Lung (tissue), 12 donors: Measurements from ENCODE around the gene HAUS8. TPM values are rescaled to one million over a fixed set of nuclear protein-coding genes. Genes with fewer than 3 reads are reported as not detected.

ENCODE experiments used
- ATAC-seq: fragments of 200-7000 bp; cut with Tn5 transposase; one replicate; pipeline ENCODE4 v1.9.1; 2020; ENCODE audit warnings: moderate number of reproducible peaks; ENCODE audit not compliant: insufficient read depth, low FRiP score
- DNase-seq, 3 donors: peaks; one replicate each; pipeline ENCODE4 v3.0.0-alpha.2; 2013 to 2017
- H3K27ac ChIP-seq, 2 donors: one replicate each; pipeline ENCODE4 v1.5.1; 2013; ENCODE audit warnings: mild to moderate bottlenecking in 2 of 2, moderate library complexity in 2 of 2, control low read depth in 1 of 2, inconsistent platforms in 1 of 2, low read depth in 1 of 2, low read length in 1 of 2
- H3K27me3 ChIP-seq, 3 donors: one replicate each; pipeline ENCODE4 v1.5.1; 2013; ENCODE audit warnings: low read length in 2 of 3; ENCODE audit not compliant: control insufficient read depth in 3 of 3, insufficient read depth in 3 of 3
- H3K36me3 ChIP-seq, 4 donors: one replicate each; pipeline ENCODE4 v1.5.1; 2013; ENCODE audit warnings: low read length in 4 of 4, mild to moderate bottlenecking in 1 of 4, moderate library complexity in 1 of 4; ENCODE audit not compliant: control insufficient read depth in 4 of 4, insufficient read depth in 4 of 4
- H3K4me1 ChIP-seq, 5 donors: one replicate each; pipeline ENCODE4 v1.5.1; 2013; ENCODE audit warnings: low read length in 5 of 5, mild to moderate bottlenecking in 2 of 5, moderate library complexity in 1 of 5; ENCODE audit not compliant: control insufficient read depth in 5 of 5, insufficient read depth in 5 of 5
- H3K4me3 ChIP-seq: one replicate; pipeline ENCODE4 v1.5.1; 2013; ENCODE audit warnings: mild to moderate bottlenecking, control low read depth, moderate library complexity
- H3K9ac ChIP-seq, 2 donors: one replicate each; pipeline ENCODE4 v1.5.1; 2013; ENCODE audit warnings: low read length in 2 of 2, control low read depth in 1 of 2; ENCODE audit not compliant: insufficient read depth in 1 of 2
- H3K9me3 ChIP-seq, 4 donors: one replicate each; pipeline ENCODE4 v1.5.1; 2013; ENCODE audit warnings: low read length in 3 of 4, mild to moderate bottlenecking in 1 of 4, moderate library complexity in 1 of 4; ENCODE audit not compliant: control insufficient read depth in 4 of 4, insufficient read depth in 3 of 4
- WGBS, 2 donors: extraction: QIAGEN DNeasy Blood & Tissue Kit; methylation state at CpG; one replicate each; pipeline ENCODE4 v1.1.7; 2013; 5-methylcytosine and 5-hydroxymethylcytosine counted together
- polyA plus RNA-seq, 2 donors: library from polyadenylated mRNA; stranded (reverse); fragments of 200-250 nt; gene quantifications; one replicate each; pipeline ENCODE4 v1.2.1, GENCODE V29; 2013
- total RNA-seq, 2 donors: library from RNA; depleted of rRNA in 1 of 2; stranded (reverse); fragments of >200 nt in 1 of 2; gene quantifications; one replicate each; pipeline ENCODE4 v1.2.1, GENCODE V29; 2014 to 2021
- TF ChIP-seq, protein P1 (sequence below): IDR thresholded peaks from 2 replicates; pipeline ENCODE4 v1.5.1; 2012; ENCODE audit warnings: mild to moderate bottlenecking; ENCODE audit errors: control extremely low read depth, extremely low read depth
- donor health status: control.
- donor health status: control.
- donor health status: Bipolar disorder and iron deficiency.
- donor health status: healthy.
- donor health status: DM: yes; HTN: yes; CAD: no.

Gene HAUS8
- total and polyA plus RNA-seq, 4 donors = 6.1 to 13.8 (median 8.5) TPM

DNA sequence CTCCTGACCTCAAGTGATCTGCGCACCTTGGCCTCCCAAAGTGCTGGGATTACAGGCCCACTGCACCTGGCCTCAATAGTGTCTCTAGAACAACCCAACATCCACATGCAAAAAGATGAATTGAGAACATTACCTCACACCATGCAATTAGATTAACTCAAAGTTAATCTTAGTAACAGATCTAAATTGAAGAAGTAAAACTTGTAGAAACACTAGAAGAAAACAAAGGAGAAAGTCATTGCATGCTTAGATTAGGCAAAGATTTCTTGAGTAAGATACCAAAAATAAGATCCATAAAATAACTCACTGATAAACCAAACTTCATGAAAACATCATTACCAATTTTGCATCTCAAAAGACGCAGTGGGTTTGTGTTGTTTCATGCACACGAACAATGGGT is 51.4 kb downstream of the HAUS8 start:
- Histone ChIP-seq H3K27ac (no peak overlapping the region), H3K27me3 (peaks cover 0 to 3% (median 0%) of the 10 kb centered on the region in 3 donors), H3K4me3 (no peak overlapping the region), H3K9ac (no peak overlapping the region), H3K36me3 (peaks cover 0 to 5% (median 0%) of the 10 kb centered on the region in 4 donors), H3K9me3 (peaks cover 0 to 18% (median 4%) of the 10 kb centered on the region in 4 donors), H3K4me1 (peaks cover 0 to 19% (median 7%) of the 10 kb centered on the region in 5 donors)
- ATAC-seq = no peak
- 96 to 100% methylated on average over 3 of the region's 3 CpGs for WGBS, 2 donors
- DNase-seq = no peak
- TF ChIP-seq, protein P1, sequence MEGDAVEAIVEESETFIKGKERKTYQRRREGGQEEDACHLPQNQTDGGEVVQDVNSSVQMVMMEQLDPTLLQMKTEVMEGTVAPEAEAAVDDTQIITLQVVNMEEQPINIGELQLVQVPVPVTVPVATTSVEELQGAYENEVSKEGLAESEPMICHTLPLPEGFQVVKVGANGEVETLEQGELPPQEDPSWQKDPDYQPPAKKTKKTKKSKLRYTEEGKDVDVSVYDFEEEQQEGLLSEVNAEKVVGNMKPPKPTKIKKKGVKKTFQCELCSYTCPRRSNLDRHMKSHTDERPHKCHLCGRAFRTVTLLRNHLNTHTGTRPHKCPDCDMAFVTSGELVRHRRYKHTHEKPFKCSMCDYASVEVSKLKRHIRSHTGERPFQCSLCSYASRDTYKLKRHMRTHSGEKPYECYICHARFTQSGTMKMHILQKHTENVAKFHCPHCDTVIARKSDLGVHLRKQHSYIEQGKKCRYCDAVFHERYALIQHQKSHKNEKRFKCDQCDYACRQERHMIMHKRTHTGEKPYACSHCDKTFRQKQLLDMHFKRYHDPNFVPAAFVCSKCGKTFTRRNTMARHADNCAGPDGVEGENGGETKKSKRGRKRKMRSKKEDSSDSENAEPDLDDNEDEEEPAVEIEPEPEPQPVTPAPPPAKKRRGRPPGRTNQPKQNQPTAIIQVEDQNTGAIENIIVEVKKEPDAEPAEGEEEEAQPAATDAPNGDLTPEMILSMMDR = no peak

DNA sequence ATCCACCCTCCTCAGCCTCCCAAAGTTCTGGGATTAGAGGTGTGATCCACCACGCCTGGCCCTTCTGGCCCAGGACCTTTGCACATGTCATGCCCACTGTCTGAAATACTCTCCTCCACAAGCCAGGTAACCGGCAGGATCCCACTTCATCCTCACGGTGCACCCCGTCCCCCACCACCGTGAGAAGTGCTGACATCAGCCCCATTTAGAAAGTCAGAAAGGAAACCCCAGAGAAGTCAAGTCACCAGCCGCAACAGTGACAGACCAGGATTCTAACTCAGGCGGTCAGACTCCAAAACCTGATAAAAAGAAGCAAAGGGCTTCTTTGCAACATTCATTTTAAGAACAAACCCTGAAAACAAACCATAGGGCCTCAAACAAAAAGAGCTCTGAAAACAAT is 52.5 kb downstream of the HAUS8 start:
- WGBS, 2 donors = 81 to 87% methylated on average over 7 of the region's 7 CpGs
- H3K36me3 ChIP-seq = peaks cover 0 to 5% (median 0%) of the 10 kb centered on the region in 4 donors
- peaks cover 0 to 19% (median 7%) of the 10 kb centered on the region in 5 donors for H3K4me1 ChIP-seq
- no peak overlapping the region for H3K9ac ChIP-seq
- peaks cover 0 to 18% (median 3%) of the 10 kb centered on the region in 4 donors for H3K9me3 ChIP-seq
- no peak overlapping the region for H3K4me3 ChIP-seq
- DNase-seq = no peak
- H3K27ac ChIP-seq = peak overlapping the region in 1 of 2 donors; percentile 68
- TF ChIP-seq, protein P1 = no peak
- H3K27me3 ChIP-seq = no peaks in the 10 kb centered on the region
- ATAC-seq = no peak

DNA sequence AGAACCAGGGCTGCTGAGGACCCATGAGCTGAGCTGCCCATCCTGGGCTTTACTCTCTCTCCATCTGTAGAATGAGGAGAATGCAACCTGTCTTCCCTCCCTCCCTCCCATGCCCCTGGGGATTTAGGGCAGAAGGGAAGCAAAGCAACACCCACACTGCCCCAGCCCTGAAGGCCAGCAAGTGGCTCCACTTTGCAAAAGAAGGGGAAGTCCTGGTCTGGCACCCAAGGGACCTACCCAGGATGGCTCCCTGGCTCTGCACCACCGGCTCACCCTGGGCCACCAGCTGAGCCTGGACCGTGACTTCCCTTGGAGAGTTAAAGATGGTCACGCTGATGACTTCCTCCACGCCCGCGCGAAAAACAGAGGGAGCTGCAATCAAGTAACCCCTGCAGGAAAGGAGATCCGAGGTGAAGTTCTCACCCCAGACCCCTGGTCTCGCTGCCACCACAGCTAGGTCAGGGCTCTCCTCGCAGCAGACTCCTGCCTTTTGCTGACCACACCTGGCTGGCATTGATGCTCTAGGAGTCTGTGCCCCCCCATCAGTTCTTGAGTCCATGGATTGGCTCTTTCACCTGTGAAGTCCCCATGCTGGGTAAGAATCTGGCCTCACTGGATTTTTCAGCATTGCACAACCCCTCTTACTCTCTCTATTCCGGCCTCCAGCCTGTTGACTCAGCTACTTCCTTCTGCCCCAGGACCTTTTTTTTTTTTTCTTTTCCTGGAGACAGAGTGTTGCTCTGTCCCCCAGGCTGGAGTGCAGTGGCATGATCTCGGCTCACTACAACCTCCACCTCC is 53.3 kb downstream of the HAUS8 start:
- Histone ChIP-seq H3K36me3 (peaks cover 0 to 5% (median 0%) of the 10 kb centered on the region in 4 donors), H3K4me1 (peaks cover 0 to 19% (median 7%) of the 10 kb centered on the region in 5 donors), H3K9ac (no peak overlapping the region), H3K9me3 (peaks cover 0 to 18% (median 3%) of the 10 kb centered on the region in 4 donors), H3K27ac (peak overlapping the region in 1 of 2 donors; percentile 76), H3K27me3 (no peaks in the 10 kb centered on the region), H3K4me3 (no peak overlapping the region)
- 34 to 42% methylated on average over 12 of the region's 12 CpGs for WGBS, 2 donors
- ATAC-seq (peak; percentile 79), DNase-seq (peak in 1 of 3 donors; percentile 51)
- TF ChIP-seq, protein P1 = no peak
